Measurements from ENCODE around the gene SDCCAG8.

The SDCCAG8 gene

GRCh38 chr1:243455760-243456651 lies 200.2 kb downstream of the SDCCAG8 start:
- DNase-seq (ENCODE audit: low read depth, low spot score), result no peak

- DNase-seq (ENCODE audit: low read depth, low spot score), result no peak
Measured at GRCh38 chr1:243457363-243457982, 201.6 kb downstream of the SDCCAG8 start.

GRCh38 chr1:243459059-243459458 lies 203.2 kb downstream of the SDCCAG8 start:
- no peak for DNase-seq (ENCODE audit: low read depth, low spot score)

- DNase-seq (ENCODE audit: low read depth, low spot score), result no peak
Measured at GRCh38 chr1:243461700-243462099, 205.9 kb downstream of the SDCCAG8 start.

- DNase-seq (ENCODE audit: low read depth, low spot score), result no peak
Measured at GRCh38 chr1:243462929-243463697, 207.3 kb downstream of the SDCCAG8 start.

- DNase-seq (ENCODE audit: low read depth, low spot score), result no peak
Measured at GRCh38 chr1:243465081-243465480, 209.2 kb downstream of the SDCCAG8 start.

- no peak for DNase-seq (ENCODE audit: low read depth, low spot score)
Measured at GRCh38 chr1:243465738-243466137, 209.9 kb downstream of the SDCCAG8 start.

- no peak for DNase-seq (ENCODE audit: low read depth, low spot score)
Measured at GRCh38 chr1:243469497-243469896, 213.7 kb downstream of the SDCCAG8 start.

GRCh38 chr1:243470502-243470901 lies 214.7 kb downstream of the SDCCAG8 start:
- DNase-seq (ENCODE audit: low read depth, low spot score), result peak; percentile 46

GRCh38 chr1:243471026-243471685 lies 215.3 kb downstream of the SDCCAG8 start:
- DNase-seq (ENCODE audit: low read depth, low spot score), result peak; percentile 64

GRCh38 chr1:243471754-243472745 lies 216.2 kb downstream of the SDCCAG8 start:
- DNase-seq (ENCODE audit: low read depth, low spot score), result peak; percentile 18

- no peak for DNase-seq (ENCODE audit: low read depth, low spot score)
Measured at GRCh38 chr1:243473227-243474135, 217.6 kb downstream of the SDCCAG8 start.

- peak; percentile 66 for DNase-seq (ENCODE audit: low read depth, low spot score)
Measured at GRCh38 chr1:243474136-243474881, 218.5 kb downstream of the SDCCAG8 start.

- DNase-seq (ENCODE audit: low read depth, low spot score), result no peak
Measured at GRCh38 chr1:243474906-243475305, 219.1 kb downstream of the SDCCAG8 start.

GRCh38 chr1:243475966-243476365 lies 220.1 kb downstream of the SDCCAG8 start:
- peak; percentile 62 for DNase-seq (ENCODE audit: low read depth, low spot score)

- DNase-seq (ENCODE audit: low read depth, low spot score), result no peak
Measured at GRCh38 chr1:243477731-243478290, 222.0 kb downstream of the SDCCAG8 start.

- no peak for DNase-seq (ENCODE audit: low read depth, low spot score)
Measured at GRCh38 chr1:243481101-243481500, 225.3 kb downstream of the SDCCAG8 start.

Measured in ELF-1 (cell line).